Measurements from ENCODE around the gene TTC4.

DNA sequence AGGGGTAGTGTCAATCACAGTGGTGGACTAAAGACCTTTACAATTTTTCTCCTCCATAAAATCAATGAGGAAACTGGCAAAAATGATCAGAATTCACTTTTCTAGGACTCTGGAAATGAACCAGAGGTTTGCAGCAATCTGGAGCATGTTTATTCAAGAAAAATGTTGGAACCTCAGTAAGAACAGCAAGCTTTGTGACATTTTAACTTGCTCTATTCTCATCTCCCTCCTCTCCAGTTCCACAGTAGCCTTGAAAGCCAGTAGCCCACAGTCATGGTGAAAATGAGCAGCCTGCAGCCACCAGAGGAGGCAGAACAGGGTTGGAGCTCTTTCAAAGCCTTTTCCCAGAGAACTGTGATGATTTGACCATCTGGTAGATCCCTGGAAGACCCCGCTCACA, 9.1 kb downstream of the TTC4 start:
- TF ChIP-seq, protein P1, sequence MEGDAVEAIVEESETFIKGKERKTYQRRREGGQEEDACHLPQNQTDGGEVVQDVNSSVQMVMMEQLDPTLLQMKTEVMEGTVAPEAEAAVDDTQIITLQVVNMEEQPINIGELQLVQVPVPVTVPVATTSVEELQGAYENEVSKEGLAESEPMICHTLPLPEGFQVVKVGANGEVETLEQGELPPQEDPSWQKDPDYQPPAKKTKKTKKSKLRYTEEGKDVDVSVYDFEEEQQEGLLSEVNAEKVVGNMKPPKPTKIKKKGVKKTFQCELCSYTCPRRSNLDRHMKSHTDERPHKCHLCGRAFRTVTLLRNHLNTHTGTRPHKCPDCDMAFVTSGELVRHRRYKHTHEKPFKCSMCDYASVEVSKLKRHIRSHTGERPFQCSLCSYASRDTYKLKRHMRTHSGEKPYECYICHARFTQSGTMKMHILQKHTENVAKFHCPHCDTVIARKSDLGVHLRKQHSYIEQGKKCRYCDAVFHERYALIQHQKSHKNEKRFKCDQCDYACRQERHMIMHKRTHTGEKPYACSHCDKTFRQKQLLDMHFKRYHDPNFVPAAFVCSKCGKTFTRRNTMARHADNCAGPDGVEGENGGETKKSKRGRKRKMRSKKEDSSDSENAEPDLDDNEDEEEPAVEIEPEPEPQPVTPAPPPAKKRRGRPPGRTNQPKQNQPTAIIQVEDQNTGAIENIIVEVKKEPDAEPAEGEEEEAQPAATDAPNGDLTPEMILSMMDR (conservative IDR thresholded peaks at IDR 0.05; ENCODE audit: low read length), result no peak
- no peak for TF ChIP-seq EZH2phosphoT487 (IDR thresholded peaks at IDR 0.05; ENCODE audit: borderline replicate concordance, low read depth, low read length)

All from OCI-LY7 (cell line).